ENCODE results near the gene RASGRP3.

Gene RASGRP3

GRCh38 chr2:33573657-33574056, 97.2 kb downstream of the RASGRP3 start:
- TF ChIP-seq TEAD4 (IDR thresholded peaks at IDR 0.05) (no peak), TAF1 (IDR thresholded peaks at IDR 0.05; ENCODE audit: low read depth) (no peak), ZBTB7A (IDR thresholded peaks at IDR 0.05; ENCODE audit: low read depth) (no peak), EGR1 (IDR thresholded peaks at IDR 0.05) (no peak)
- TF ChIP-seq, protein P1, sequence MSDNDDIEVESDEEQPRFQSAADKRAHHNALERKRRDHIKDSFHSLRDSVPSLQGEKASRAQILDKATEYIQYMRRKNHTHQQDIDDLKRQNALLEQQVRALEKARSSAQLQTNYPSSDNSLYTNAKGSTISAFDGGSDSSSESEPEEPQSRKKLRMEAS (IDR thresholded peaks at IDR 0.05), result no peak

DNA sequence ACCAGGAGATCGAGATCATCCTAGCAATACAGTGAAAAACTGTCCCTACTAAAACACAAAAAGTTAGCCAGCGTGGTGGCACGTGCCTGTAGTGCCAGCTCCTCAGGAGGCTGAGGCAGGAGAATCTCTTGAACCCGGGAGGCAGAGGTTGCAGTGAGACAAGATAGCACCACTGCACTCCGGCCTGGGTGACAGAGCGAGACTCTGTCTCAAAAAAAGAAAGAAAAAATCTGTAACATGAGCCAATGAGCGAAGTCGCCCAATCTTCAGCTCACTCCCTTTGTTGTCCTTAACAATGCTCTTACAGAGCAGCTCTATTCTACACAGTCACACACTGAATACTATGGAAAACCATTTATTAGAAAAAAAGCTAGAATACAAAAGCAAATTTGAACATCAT, 100.6 kb downstream of the RASGRP3 start:
- TF ChIP-seq CREB1 (IDR thresholded peaks at IDR 0.05; ENCODE audit: low read depth) (no peak), NFIC (IDR thresholded peaks at IDR 0.05) (no peak), RAD21 (IDR thresholded peaks at IDR 0.05; ENCODE audit: low read depth) (no peak), TAF1 (IDR thresholded peaks at IDR 0.05; ENCODE audit: low read depth) (no peak), TCF12 (IDR thresholded peaks at IDR 0.05; ENCODE audit: low read depth) (no peak), YY1 (IDR thresholded peaks at IDR 0.05; ENCODE audit: low read depth) (no peak), EGR1 (IDR thresholded peaks at IDR 0.05) (no peak), FOXM1 (IDR thresholded peaks at IDR 0.05; ENCODE audit: borderline replicate concordance, low read depth) (no peak), EP300 (IDR thresholded peaks at IDR 0.05; ENCODE audit: borderline replicate concordance) (no peak), TEAD4 (IDR thresholded peaks at IDR 0.05) (no peak), ZBTB7A (IDR thresholded peaks at IDR 0.05; ENCODE audit: low read depth) (no peak), CEBPB (IDR thresholded peaks at IDR 0.05) (no peak)
- TF ChIP-seq, protein P2, sequence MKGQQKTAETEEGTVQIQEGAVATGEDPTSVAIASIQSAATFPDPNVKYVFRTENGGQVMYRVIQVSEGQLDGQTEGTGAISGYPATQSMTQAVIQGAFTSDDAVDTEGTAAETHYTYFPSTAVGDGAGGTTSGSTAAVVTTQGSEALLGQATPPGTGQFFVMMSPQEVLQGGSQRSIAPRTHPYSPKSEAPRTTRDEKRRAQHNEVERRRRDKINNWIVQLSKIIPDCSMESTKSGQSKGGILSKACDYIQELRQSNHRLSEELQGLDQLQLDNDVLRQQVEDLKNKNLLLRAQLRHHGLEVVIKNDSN (IDR thresholded peaks at IDR 0.05), result no peak
- TF ChIP-seq, protein P1 (IDR thresholded peaks at IDR 0.05), result no peak
- TF ChIP-seq, protein P3, sequence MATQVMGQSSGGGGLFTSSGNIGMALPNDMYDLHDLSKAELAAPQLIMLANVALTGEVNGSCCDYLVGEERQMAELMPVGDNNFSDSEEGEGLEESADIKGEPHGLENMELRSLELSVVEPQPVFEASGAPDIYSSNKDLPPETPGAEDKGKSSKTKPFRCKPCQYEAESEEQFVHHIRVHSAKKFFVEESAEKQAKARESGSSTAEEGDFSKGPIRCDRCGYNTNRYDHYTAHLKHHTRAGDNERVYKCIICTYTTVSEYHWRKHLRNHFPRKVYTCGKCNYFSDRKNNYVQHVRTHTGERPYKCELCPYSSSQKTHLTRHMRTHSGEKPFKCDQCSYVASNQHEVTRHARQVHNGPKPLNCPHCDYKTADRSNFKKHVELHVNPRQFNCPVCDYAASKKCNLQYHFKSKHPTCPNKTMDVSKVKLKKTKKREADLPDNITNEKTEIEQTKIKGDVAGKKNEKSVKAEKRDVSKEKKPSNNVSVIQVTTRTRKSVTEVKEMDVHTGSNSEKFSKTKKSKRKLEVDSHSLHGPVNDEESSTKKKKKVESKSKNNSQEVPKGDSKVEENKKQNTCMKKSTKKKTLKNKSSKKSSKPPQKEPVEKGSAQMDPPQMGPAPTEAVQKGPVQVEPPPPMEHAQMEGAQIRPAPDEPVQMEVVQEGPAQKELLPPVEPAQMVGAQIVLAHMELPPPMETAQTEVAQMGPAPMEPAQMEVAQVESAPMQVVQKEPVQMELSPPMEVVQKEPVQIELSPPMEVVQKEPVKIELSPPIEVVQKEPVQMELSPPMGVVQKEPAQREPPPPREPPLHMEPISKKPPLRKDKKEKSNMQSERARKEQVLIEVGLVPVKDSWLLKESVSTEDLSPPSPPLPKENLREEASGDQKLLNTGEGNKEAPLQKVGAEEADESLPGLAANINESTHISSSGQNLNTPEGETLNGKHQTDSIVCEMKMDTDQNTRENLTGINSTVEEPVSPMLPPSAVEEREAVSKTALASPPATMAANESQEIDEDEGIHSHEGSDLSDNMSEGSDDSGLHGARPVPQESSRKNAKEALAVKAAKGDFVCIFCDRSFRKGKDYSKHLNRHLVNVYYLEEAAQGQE (IDR thresholded peaks at IDR 0.05; ENCODE audit: low read depth), result no peak

DNA sequence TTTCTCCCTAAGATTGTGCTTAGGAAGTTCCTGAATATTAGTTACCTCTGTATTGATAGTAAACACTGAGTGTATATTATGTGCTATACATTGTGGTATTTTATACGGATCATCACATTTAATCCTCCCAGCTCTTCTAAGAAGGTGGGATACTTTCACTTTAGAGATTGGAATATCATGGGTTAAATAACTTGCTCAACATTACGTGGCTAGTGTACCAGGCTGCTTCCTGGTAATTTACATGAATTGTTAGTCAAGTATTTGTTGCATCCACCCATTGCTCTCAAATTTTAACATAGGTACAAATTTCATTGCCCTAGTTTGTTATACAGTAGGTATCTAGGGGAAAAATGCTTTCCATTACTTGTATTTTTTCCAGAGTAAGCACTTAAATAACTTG, 101.2 kb downstream of the RASGRP3 start:
- TF ChIP-seq, protein P1 (IDR thresholded peaks at IDR 0.05), result no peak
- TF ChIP-seq YY1 (IDR thresholded peaks at IDR 0.05; ENCODE audit: low read depth), result no peak

DNA sequence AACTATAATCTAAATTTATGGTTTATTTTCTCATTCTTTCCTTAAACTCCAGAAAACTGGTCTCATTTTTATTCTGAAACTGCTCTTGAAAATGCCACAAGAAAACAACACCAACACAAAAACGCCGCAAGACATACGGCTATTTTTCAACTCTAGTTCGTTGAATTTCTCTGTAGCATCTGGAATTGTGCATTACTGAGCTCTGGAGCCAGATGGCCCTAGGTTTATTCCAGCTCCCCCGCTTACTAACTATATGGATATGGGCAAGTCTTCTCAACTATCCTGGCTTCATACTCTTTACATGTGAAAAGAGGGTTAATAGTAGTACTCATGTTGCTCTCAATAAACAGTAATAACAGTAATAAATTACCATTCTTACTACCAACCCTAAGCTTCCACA, 102.8 kb downstream of the RASGRP3 start:
- TF ChIP-seq TEAD4 (IDR thresholded peaks at IDR 0.05) (no peak), CREB1 (IDR thresholded peaks at IDR 0.05; ENCODE audit: low read depth) (no peak), ZBTB7A (IDR thresholded peaks at IDR 0.05; ENCODE audit: low read depth) (no peak), NFIC (IDR thresholded peaks at IDR 0.05) (no peak), YY1 (IDR thresholded peaks at IDR 0.05; ENCODE audit: low read depth) (no peak), EP300 (IDR thresholded peaks at IDR 0.05; ENCODE audit: borderline replicate concordance) (no peak), TCF12 (IDR thresholded peaks at IDR 0.05; ENCODE audit: low read depth) (no peak), FOXM1 (IDR thresholded peaks at IDR 0.05; ENCODE audit: borderline replicate concordance, low read depth) (no peak), EGR1 (IDR thresholded peaks at IDR 0.05) (no peak), TAF1 (IDR thresholded peaks at IDR 0.05; ENCODE audit: low read depth) (no peak), CEBPB (IDR thresholded peaks at IDR 0.05) (no peak)
- TF ChIP-seq, protein P1 (IDR thresholded peaks at IDR 0.05), result no peak
- TF ChIP-seq, protein P2 (IDR thresholded peaks at IDR 0.05), result no peak
- TF ChIP-seq, protein P3 (IDR thresholded peaks at IDR 0.05; ENCODE audit: low read depth), result no peak

- no peak for TF ChIP-seq ZBTB7A (IDR thresholded peaks at IDR 0.05; ENCODE audit: low read depth)
- TF ChIP-seq NFIC (IDR thresholded peaks at IDR 0.05), result no peak
- no peak for TF ChIP-seq FOXM1 (IDR thresholded peaks at IDR 0.05; ENCODE audit: borderline replicate concordance, low read depth)
- TF ChIP-seq CEBPB (IDR thresholded peaks at IDR 0.05), result no peak
- no peak for TF ChIP-seq RAD21 (IDR thresholded peaks at IDR 0.05; ENCODE audit: low read depth)
- no peak for TF ChIP-seq EP300 (IDR thresholded peaks at IDR 0.05; ENCODE audit: borderline replicate concordance)
- TF ChIP-seq TCF12 (IDR thresholded peaks at IDR 0.05; ENCODE audit: low read depth), result no peak
- no peak for TF ChIP-seq TEAD4 (IDR thresholded peaks at IDR 0.05)
- TF ChIP-seq CREB1 (IDR thresholded peaks at IDR 0.05; ENCODE audit: low read depth), result no peak
- no peak for TF ChIP-seq YY1 (IDR thresholded peaks at IDR 0.05; ENCODE audit: low read depth)
- TF ChIP-seq, protein P2 (IDR thresholded peaks at IDR 0.05), result no peak
- TF ChIP-seq TAF1 (IDR thresholded peaks at IDR 0.05; ENCODE audit: low read depth), result no peak
- TF ChIP-seq, protein P3 (IDR thresholded peaks at IDR 0.05; ENCODE audit: low read depth), result no peak
- TF ChIP-seq, protein P1 (IDR thresholded peaks at IDR 0.05), result no peak
- TF ChIP-seq EGR1 (IDR thresholded peaks at IDR 0.05), result no peak
These were observed 105.4 kb downstream of the RASGRP3 start for GRCh38 chr2:33581872-33582271.

Measured in Ishikawa (cell line).